A549 (cell line): Measurements from ENCODE around the gene DLG1. TPM values are rescaled to one million over a fixed set of nuclear protein-coding genes. Genes with fewer than 3 reads are reported as not detected.

Experiments
- ATAC-seq, 2 experiments: fragments of 200-7000 bp in 1 of 2; fragments of >200 bp in 1 of 2; cut with Nextera tagmentation in 1 of 2; cut with Tn5 transposase in 1 of 2; 3 replicates each; pipeline versions ENCODE4 v1.8.0 to v1.9.1; 2018 to 2020; ENCODE audit warnings: mild to moderate bottlenecking in 1 of 2, moderate library complexity in 1 of 2
- CTCF ChIA-PET: fragments of 300-600 bp; sonication (Branson Sonifier 250); formaldehyde crosslinking; extraction: SDS; loops from one replicate; lab custom pipeline; 2021; ENCODE audit warnings: antibody characterized with exemption, inconsistent platforms; lab: Yijun Ruan, JAX
- POLR2A ChIA-PET: fragments of 350-600 bp; formaldehyde crosslinking; extraction: SDS; loops from one replicate; lab custom pipeline; 2021; ENCODE audit warnings: antibody characterized with exemption, inconsistent platforms; lab: Yijun Ruan, JAX
- DNase-seq, 2 experiments: peaks; one replicate each; pipeline versions ENCODE4 v3.0.0 to v3.0.0-alpha.2; 2011 to 2016; ENCODE audit warnings: low read depth in 1 of 2, low spot score in 1 of 2
- FAIRE-seq: peaks from 2 replicates; lab custom pipeline; 2011; peaks lifted over from hg19 to GRCh38; lab: Jason Lieb, UNC
- H3K27ac ChIP-seq, 2 experiments: fragments of >200 bp; sonication (Bioruptor Twin); formaldehyde crosslinking; 3 replicates each; pipeline ENCODE4 v1.5.1; 2016 to 2017
- H3K4me1 ChIP-seq: fragments of >200 bp; sonication (Bioruptor Twin); formaldehyde crosslinking; 3 replicates; pipeline ENCODE4 v1.6.1; 2016
- H3K4me2 ChIP-seq: fragments of >200 bp; sonication (Bioruptor Twin); formaldehyde crosslinking; 3 replicates; pipeline ENCODE4 v1.6.1; 2016
- H3K4me3 ChIP-seq: fragments of >200 bp; sonication (Bioruptor Twin); formaldehyde crosslinking; 3 replicates; pipeline ENCODE4 v1.5.1; 2016
- H3K9me3 ChIP-seq: fragments of >200 bp; sonication (Bioruptor Twin); formaldehyde crosslinking; 3 replicates; pipeline ENCODE4 v1.6.1; 2016
- BHLHE40 ChIP-seq: IDR thresholded peaks from 2 replicates; pipeline ENCODE4 v1.6.1; 2012; ENCODE audit warnings: low read depth, low read length, inconsistent platforms
- CHD2 ChIP-seq: fragments of 150-350 bp; IDR thresholded peaks from 2 replicates; pipeline ENCODE4 v1.6.1; 2014; ENCODE audit warnings: low read length; ENCODE audit not compliant: partially characterized antibody
- EHF ChIP-seq: fragments of 250-450 bp; sonication (Bioruptor Pico); IDR thresholded peaks from 2 replicates; pipeline ENCODE4 v1.5.0; 2020; ENCODE audit warnings: mild to moderate bottlenecking
- ESRRA ChIP-seq: fragments of 150-350 bp; IDR thresholded peaks from 2 replicates; pipeline ENCODE4 v1.6.1; 2014; ENCODE audit warnings: mild to moderate bottlenecking, low read length, borderline replicate concordance
- FOSB ChIP-seq: fragments of 250-450 bp; sonication (Bioruptor Pico); IDR thresholded peaks from 2 replicates; pipeline ENCODE4 v1.5.0; 2020; ENCODE audit warnings: mild to moderate bottlenecking, moderate library complexity
- FOSL2 ChIP-seq, 2 experiments: fragments of 450-650 bp in 1 of 2; fragments of >200 bp in 1 of 2; sonication (Bioruptor Twin) in 1 of 2; formaldehyde crosslinking; IDR thresholded peaks; 2 replicates each; pipeline versions ENCODE4 v1.5.0 to v1.6.1; 2016 to 2020; ENCODE audit warnings: mild to moderate bottlenecking in 1 of 2, moderate library complexity in 1 of 2
- FOXS1 ChIP-seq: fragments of 250-450 bp; sonication (Bioruptor Pico); IDR thresholded peaks from 2 replicates; pipeline ENCODE4 v1.5.0; 2020; ENCODE audit warnings: mild to moderate bottlenecking, moderate library complexity
- HEYL ChIP-seq: fragments of 250-450 bp; sonication (Bioruptor Pico); IDR thresholded peaks from 2 replicates; pipeline ENCODE4 v1.8.0; 2021; ENCODE audit warnings: mild to moderate bottlenecking, moderate library complexity
- HOXB5 ChIP-seq: fragments of 250-450 bp; sonication (Bioruptor Pico); IDR thresholded peaks from 2 replicates; pipeline ENCODE4 v1.5.0; 2020; ENCODE audit warnings: mild to moderate bottlenecking, moderate library complexity
- MAFK ChIP-seq: fragments of 450-650 bp; IDR thresholded peaks from 2 replicates; pipeline ENCODE4 v1.6.1; 2014; ENCODE audit not compliant: partially characterized antibody
- MAZ ChIP-seq: fragments of 150-350 bp; IDR thresholded peaks from 2 replicates; pipeline ENCODE4 v1.6.1; 2014; ENCODE audit warnings: antibody characterized with exemption, low read depth, low read length, borderline replicate concordance
- NPAS2 ChIP-seq: fragments of 250-450 bp; sonication (Bioruptor Pico); IDR thresholded peaks from 2 replicates; pipeline ENCODE4 v1.8.0; 2022; ENCODE audit warnings: mild to moderate bottlenecking, moderate library complexity, borderline replicate concordance
- PHF8 ChIP-seq: fragments of 200-600 bp; sonication (generic); IDR thresholded peaks from 2 replicates; pipeline ENCODE4 v1.6.1; 2016; ENCODE audit warnings: low read depth, mild to moderate bottlenecking, antibody characterized with exemption, moderate library complexity, borderline replicate concordance
- RAD21 ChIP-seq, 2 experiments: fragments of >200 bp in 1 of 2; sonication (Bioruptor Twin) in 1 of 2; formaldehyde crosslinking in 1 of 2; IDR thresholded peaks in 1 of 2; conservative IDR thresholded peaks in 1 of 2; 2 replicates in 1 of 2; 3 replicates in 1 of 2; pipeline ENCODE4 v1.6.1; 2012 to 2018; ENCODE audit warnings: inconsistent platforms in 1 of 2
- RARB ChIP-seq: fragments of 250-450 bp; sonication (Bioruptor Pico); IDR thresholded peaks from 2 replicates; pipeline ENCODE4 v1.8.0; 2021; ENCODE audit warnings: mild to moderate bottlenecking, moderate library complexity
- RCOR1 ChIP-seq: fragments of 150-350 bp; IDR thresholded peaks from 2 replicates; pipeline ENCODE4 v1.6.1; 2014; ENCODE audit warnings: antibody characterized with exemption, low read length, low read depth
- REST ChIP-seq: fragments of 200-600 bp; sonication (generic); IDR thresholded peaks from 2 replicates; pipeline ENCODE4 v1.6.1; 2016; ENCODE audit warnings: antibody characterized with exemption, mild to moderate bottlenecking, moderate library complexity
- RNF2 ChIP-seq: fragments of 200-600 bp; sonication (generic); IDR thresholded peaks from 2 replicates; pipeline ENCODE4 v1.6.1; 2016; ENCODE audit warnings: low read depth, mild to moderate bottlenecking, antibody characterized with exemption, moderate library complexity, borderline replicate concordance
- SMC3 ChIP-seq: fragments of >200 bp; sonication (Bioruptor Twin); formaldehyde crosslinking; IDR thresholded peaks from 3 replicates; pipeline ENCODE4 v1.6.1; 2018; ENCODE audit warnings: inconsistent platforms
- SREBF2 ChIP-seq: fragments of 450-650 bp; IDR thresholded peaks from 2 replicates; pipeline ENCODE4 v1.6.1; 2014; ENCODE audit warnings: mild to moderate bottlenecking, moderate library complexity
- TFCP2L1 ChIP-seq: fragments of 250-450 bp; sonication (Bioruptor Pico); IDR thresholded peaks from 2 replicates; pipeline ENCODE4 v1.5.0; 2021; ENCODE audit warnings: mild to moderate bottlenecking
- ZC3H11A ChIP-seq: fragments of 450-650 bp; IDR thresholded peaks from 2 replicates; pipeline ENCODE4 v1.6.1; 2014; ENCODE audit warnings: antibody characterized with exemption, mild to moderate bottlenecking
- ZNF302 ChIP-seq: fragments of 250-450 bp; sonication (Bioruptor Pico); IDR thresholded peaks from 2 replicates; pipeline ENCODE4 v1.9.0; 2021; ENCODE audit warnings: inconsistent platforms, mild to moderate bottlenecking, moderate library complexity
- WGBS: methylation state at CpG from one replicate; pipeline ENCODE4 v1.1.6; 2017; ENCODE audit errors: missing lambda C conversion rate; 5-methylcytosine and 5-hydroxymethylcytosine counted together
- polyA plus RNA-seq, 4 experiments: library from polyadenylated mRNA; depleted of rRNA in 3 of 4; stranded (reverse); fragments of >200 nt; fragmentation: RNase III in 1 of 4; extraction: RNeasy Plus Mini Kit Qiagen cat#74134 plus additional on column Dnase treatment in 1 of 4; gene quantifications; 2 replicates in 3 of 4; 3 replicates in 1 of 4; pipeline ENCODE4 v1.2.3, GENCODE V29; 2011 to 2017
- TF ChIP-seq, protein P1 (sequence below): fragments of 150-350 bp; IDR thresholded peaks from 2 replicates; pipeline ENCODE4 v1.6.1; 2014; ENCODE audit warnings: low read depth, mild to moderate bottlenecking, low read length

The DLG1 gene
- polyA plus RNA-seq, 2 of the 4 experiments (the other 2 are of a cell fraction), result 27.0 to 33.9 TPM

DNA sequence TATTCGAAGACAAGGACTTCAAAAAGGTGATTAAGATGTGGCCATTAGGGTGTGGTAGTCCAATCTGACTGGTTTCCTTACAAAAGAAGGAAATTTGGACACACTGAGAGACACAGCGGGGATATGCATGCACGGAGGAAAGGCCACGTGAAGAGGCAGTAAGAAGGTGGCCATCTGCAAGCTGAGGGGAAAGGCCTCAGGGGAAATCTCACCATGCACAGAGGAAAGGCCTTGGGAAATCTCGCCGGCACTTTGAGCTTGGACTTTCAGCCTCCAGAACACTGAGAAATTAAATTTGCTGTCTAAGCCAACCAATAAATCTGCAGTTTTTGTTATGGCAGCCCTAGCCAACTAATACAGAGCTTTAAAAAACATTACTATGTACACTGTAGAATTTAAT lies 78.8 kb downstream of the DLG1 start:
- Histone ChIP-seq H3K4me2 (no peak overlapping the region), H3K4me3 (no peak overlapping the region), H3K9me3 (no peaks in the 10 kb centered on the region), H3K4me1 (peaks cover 54% of the 10 kb centered on the region), H3K27ac (no peak overlapping the region)
- CTCF ChIA-PET, result no interaction called here
- POLR2A ChIA-PET, result no interaction called here
- 88% methylated on average over 6 of the region's 6 CpGs for WGBS
- no peak for TF ChIP-seq FOSL2 (IDR thresholded peaks at IDR 0.05)
- TF ChIP-seq FOSL2 (CRISPR knock-in tag; IDR thresholded peaks at IDR 0.05), result no peak
- no peak for TF ChIP-seq ESRRA
- TF ChIP-seq REST, result no peak
- TF ChIP-seq ZNF302 (CRISPR knock-in tag), result no peak
- TF ChIP-seq MAFK, result no peak
- TF ChIP-seq PHF8, result no peak
- no peak for TF ChIP-seq RAD21 (conservative IDR thresholded peaks at IDR 0.05 in 1 of 2, IDR thresholded peaks at IDR 0.05 in 1 of 2)
- no peak for TF ChIP-seq SMC3
- TF ChIP-seq ZC3H11A, result no peak
- TF ChIP-seq HEYL (CRISPR knock-in tag), result no peak
- TF ChIP-seq MAZ, result no peak
- TF ChIP-seq CHD2, result no peak
- TF ChIP-seq, protein P1, sequence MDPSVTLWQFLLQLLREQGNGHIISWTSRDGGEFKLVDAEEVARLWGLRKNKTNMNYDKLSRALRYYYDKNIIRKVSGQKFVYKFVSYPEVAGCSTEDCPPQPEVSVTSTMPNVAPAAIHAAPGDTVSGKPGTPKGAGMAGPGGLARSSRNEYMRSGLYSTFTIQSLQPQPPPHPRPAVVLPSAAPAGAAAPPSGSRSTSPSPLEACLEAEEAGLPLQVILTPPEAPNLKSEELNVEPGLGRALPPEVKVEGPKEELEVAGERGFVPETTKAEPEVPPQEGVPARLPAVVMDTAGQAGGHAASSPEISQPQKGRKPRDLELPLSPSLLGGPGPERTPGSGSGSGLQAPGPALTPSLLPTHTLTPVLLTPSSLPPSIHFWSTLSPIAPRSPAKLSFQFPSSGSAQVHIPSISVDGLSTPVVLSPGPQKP, result no peak
- FAIRE-seq, result no peak
- no peak for ATAC-seq
- no peak for DNase-seq

GRCh38 chr3:197218210-197218609 lies 80.2 kb downstream of the DLG1 start:
- POLR2A ChIA-PET, result no interaction called here
- ATAC-seq (no peak), DNase-seq (no peak)
- Histone ChIP-seq H3K4me1 (peaks cover 50% of the 10 kb centered on the region), H3K27ac (no peak overlapping the region)
- TF ChIP-seq HOXB5 (CRISPR knock-in tag) (no peak), RCOR1 (no peak), FOXS1 (CRISPR knock-in tag) (no peak), RNF2 (no peak), NPAS2 (CRISPR knock-in tag) (no peak), RARB (CRISPR knock-in tag) (no peak), BHLHE40 (no peak), RAD21 (conservative IDR thresholded peaks at IDR 0.05 in 1 of 2, IDR thresholded peaks at IDR 0.05 in 1 of 2) (no peak), HEYL (CRISPR knock-in tag) (no peak), SREBF2 (no peak), FOSB (CRISPR knock-in tag) (no peak), EHF (no peak), TFCP2L1 (no peak)
- TF ChIP-seq, all 56 proteins: peak for 0
- WGBS, result 81% methylated on average over 3 of the region's 3 CpGs
- FAIRE-seq, result no peak
- Histone ChIP-seq H3K4me3 (no peak overlapping the region), H3K4me2 (no peak overlapping the region), H3K9me3 (no peaks in the 10 kb centered on the region)
- CTCF ChIA-PET, result no interaction called here
